ENCODE results near the gene PTEN. TPM values are rescaled to one million over a fixed set of nuclear protein-coding genes. Genes with fewer than 3 reads are reported as not detected.

Gene PTEN
- total RNA-seq, 2 experiments from 2014 or later: 91.3 to 93.9 TPM

DNA sequence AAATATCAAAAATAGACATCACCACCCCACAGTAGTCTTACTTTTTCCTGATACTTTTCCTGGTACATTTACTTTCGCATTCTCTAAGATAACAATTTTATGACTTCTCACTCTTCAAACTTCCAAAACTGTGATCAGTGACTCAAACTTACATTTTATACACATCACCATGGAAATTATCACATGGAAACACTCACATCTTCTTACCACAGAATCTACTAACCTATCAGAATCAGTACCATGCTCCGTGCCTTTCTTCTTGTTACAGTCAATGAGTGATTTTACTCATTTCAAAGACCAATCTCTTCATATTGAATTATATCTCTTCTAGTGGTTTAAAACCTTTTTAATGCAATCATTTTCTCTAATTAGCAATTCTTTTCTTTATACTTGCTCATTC, 120.3 kb downstream of the PTEN start:
- DNase-seq: no peak
- no peak overlapping the region for H3K27ac Mint-ChIP-seq
- H3K4me3 Mint-ChIP-seq: no peak overlapping the region
- H3K4me1 Mint-ChIP-seq: no peaks in the 10 kb centered on the region
- peaks cover 6% of the 10 kb centered on the region for H3K27me3 Mint-ChIP-seq
- H3K36me3 Mint-ChIP-seq (ENCODE audit: low read depth): no peaks in the 10 kb centered on the region
- peaks cover 9% of the 10 kb centered on the region for H3K9me3 Mint-ChIP-seq
- POLR2A ChIA-PET: no interaction called here
- CTCF ChIA-PET: no interaction called here

DNA sequence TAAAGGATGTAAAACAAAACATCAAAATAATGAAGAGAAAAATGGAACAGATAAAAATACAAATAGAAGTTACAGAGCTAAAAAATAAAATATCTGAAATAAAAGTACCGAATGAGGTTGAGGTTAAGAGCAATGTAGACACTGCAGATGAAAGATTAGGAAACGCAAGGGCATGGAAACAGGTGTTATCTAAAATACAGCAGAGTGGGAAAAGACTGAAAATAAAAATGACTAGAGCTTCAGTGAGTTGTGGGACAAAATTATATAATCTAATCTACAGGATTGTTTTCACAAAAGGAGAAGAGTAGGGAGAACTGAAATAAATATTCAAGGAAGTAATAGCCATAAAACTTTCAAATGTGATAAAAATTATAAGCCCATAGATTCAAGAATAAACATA, 123.8 kb downstream of the PTEN start:
- Mint-ChIP-seq H3K9me3 (peaks cover 9% of the 10 kb centered on the region), H3K4me3 (no peak overlapping the region), H3K36me3 (ENCODE audit: low read depth) (no peaks in the 10 kb centered on the region), H3K4me1 (no peaks in the 10 kb centered on the region), H3K27ac (no peak overlapping the region), H3K27me3 (peaks cover 6% of the 10 kb centered on the region)
- ChIA-PET CTCF (no interaction called here), POLR2A (no interaction called here)
- DNase-seq: no peak

DNA sequence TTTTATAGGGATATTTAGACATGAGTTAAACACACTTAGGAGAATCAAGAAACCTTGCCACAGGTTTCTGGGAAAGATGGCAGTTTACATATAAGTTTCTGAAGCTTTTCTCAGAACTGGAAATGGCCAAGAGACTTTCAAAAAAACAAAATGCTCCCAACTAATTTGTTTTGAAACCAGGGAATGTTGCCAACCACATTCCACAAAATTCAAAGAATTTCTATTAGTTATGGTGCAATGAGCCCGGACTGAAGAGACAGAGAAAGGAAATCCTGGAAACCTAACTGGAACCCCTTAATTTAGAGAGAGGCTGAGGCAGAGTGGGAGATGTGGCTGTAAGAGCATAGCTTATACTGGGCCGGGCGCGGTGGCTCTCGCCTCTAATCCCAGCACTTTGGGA, 128.5 kb downstream of the PTEN start:
- no peak for DNase-seq
- Mint-ChIP-seq H3K4me3 (no peak overlapping the region), H3K4me1 (peaks cover 10% of the 10 kb centered on the region), H3K27ac (no peak overlapping the region), H3K9me3 (peaks cover 4% of the 10 kb centered on the region), H3K36me3 (ENCODE audit: low read depth) (no peaks in the 10 kb centered on the region), H3K27me3 (peaks cover 2% of the 10 kb centered on the region)
- POLR2A ChIA-PET: no interaction called here
- CTCF ChIA-PET: interaction anchor here (1.6 kb wide), 1 partner anchor 18 kb away, joined by 3 read pairs; no protein-coding TSS in a partner anchor

DNA sequence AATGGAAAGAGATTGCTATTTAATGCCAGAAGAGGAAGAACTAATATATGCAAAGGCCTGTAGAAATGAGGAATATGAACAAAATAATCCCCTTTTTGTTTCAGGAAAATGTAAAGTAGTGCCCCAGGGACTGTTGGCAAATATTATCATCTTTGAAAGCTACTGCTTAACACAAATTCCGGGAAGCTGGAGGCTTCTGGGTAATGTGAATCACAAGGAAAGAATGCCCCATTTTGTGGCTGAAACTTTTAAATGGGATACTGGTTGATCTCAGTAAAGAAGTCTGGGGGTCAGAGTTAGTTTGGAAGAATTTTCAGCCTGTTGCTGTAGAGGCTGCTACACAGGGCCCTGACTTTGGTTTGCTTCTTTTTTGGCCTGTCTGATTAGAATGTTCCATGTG, 141.0 kb downstream of the PTEN start:
- Mint-ChIP-seq H3K4me3 (no peak overlapping the region), H3K9me3 (peaks cover 3% of the 10 kb centered on the region), H3K27me3 (no peaks in the 10 kb centered on the region), H3K4me1 (no peaks in the 10 kb centered on the region), H3K27ac (no peak overlapping the region), H3K36me3 (ENCODE audit: low read depth) (peaks cover 2% of the 10 kb centered on the region)
- POLR2A ChIA-PET: no interaction called here
- CTCF ChIA-PET: no interaction called here
- DNase-seq: no peak

DNA sequence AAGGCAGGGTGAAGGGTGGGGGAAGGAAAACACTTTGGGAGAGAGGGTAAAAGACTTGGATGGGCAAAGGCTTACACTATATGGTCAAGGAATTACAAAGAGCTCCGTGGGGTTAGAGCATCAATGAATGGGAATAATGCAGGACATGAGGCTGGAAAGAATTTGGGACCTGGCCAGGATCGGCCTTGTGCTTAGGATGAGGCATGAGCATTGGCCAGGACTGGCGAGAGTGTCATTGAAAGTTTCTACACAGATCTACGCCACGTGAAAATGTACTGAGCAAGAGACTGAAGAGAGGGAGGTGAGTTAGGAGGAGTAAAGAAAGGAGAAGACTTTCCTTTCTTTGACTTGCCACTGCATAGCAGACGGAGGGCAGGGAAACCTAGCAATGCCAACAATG, 142.8 kb downstream of the PTEN start:
- Mint-ChIP-seq H3K4me1 (no peaks in the 10 kb centered on the region), H3K9me3 (peaks cover 6% of the 10 kb centered on the region), H3K36me3 (ENCODE audit: low read depth) (peaks cover 2% of the 10 kb centered on the region), H3K27me3 (no peaks in the 10 kb centered on the region), H3K27ac (no peak overlapping the region), H3K4me3 (no peak overlapping the region)
- CTCF ChIA-PET: no interaction called here
- POLR2A ChIA-PET: no interaction called here
- DNase-seq: no peak

DNA sequence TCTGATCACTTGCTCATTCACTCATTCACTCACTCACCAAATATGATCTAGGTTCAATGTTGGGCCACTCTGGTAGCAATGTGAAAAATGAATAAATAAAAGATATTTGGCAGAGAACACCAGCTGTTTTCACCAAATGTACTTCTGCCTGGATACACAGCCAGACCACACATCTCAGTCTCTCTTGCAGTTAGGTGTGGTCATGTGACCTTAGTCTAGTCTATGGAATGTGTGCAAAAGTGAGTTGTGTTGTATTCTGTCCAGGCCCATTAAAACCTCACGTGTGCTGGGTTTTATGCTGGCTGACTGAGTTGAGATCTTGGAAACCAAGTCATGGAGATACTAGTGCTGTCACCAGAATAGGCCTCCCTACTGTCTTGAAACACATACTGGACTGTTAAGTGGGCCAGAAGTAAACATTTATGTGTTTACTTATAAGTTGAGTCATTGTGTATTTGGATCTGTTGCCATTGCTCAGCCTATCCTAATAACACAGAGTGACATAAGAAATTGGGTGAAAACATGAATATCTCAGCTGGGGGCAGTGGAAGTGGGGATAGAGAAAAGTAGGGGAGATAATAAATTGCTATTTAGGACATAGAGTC, 145.5 kb downstream of the PTEN start:
- CTCF ChIA-PET: interaction anchor here (0.9 to 1.1 kb wide), 2 partner anchors 13 to 18 kb away, joined by 3 read pairs; no protein-coding TSS in a partner anchor
- H3K4me3 Mint-ChIP-seq: no peak overlapping the region
- H3K4me1 Mint-ChIP-seq: no peaks in the 10 kb centered on the region

DNA sequence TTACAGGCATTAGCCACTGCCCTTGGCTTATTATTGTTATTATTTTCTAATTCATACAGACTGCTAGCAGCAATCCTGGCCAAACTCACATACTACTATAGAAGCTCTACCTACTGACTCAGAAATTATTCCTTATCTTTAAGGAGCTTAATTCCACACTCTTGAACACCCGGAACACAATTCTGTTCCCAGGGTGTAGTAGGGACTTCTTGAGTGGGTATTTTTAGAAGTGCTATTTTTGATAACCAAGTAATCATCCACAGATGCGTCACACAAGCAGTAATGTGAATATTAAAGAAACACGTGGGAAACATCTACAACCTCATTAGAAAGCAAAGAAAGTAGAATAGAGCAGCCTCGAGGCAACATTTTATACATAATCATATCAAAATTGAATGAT, 149.2 kb downstream of the PTEN start:
- ChIA-PET POLR2A (no interaction called here), CTCF (no interaction called here)
- no peak overlapping the region for H3K4me3 Mint-ChIP-seq
- H3K27ac Mint-ChIP-seq: no peak overlapping the region
- peaks cover 8% of the 10 kb centered on the region for H3K9me3 Mint-ChIP-seq
- no peaks in the 10 kb centered on the region for H3K4me1 Mint-ChIP-seq
- no peak for DNase-seq
- no peaks in the 10 kb centered on the region for H3K27me3 Mint-ChIP-seq
- H3K36me3 Mint-ChIP-seq (ENCODE audit: low read depth): no peaks in the 10 kb centered on the region

More for the DNA sequence above, 145.5 kb downstream of the PTEN start:
- Mint-ChIP-seq H3K27me3 (no peaks in the 10 kb centered on the region), H3K27ac (no peak overlapping the region), H3K36me3 (ENCODE audit: low read depth) (peaks cover 2% of the 10 kb centered on the region), H3K9me3 (peaks cover 11% of the 10 kb centered on the region)
- DNase-seq: no peak
- POLR2A ChIA-PET: no interaction called here

DNA sequence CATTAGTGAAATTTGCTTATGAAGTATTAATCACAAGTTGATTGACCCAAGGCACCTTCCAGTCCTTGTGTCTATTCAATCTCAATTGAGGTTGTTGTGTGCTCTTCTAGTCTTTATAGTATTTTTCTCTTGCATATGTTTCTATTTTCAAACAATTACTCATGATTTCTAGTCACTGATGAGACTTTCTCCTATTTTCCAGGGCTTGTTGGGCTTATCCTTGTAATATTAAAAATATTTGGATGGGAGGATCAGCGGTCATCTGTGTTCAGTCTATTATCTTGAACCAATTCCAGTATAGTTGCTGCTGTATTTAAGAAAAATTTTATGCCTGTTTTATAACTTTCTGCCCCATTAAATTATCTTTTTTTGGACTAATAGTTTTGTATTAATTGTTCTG, 154.4 kb downstream of the PTEN start:
- H3K27ac Mint-ChIP-seq: no peak overlapping the region
- CTCF ChIA-PET: no interaction called here
- POLR2A ChIA-PET: no interaction called here
- no peak for DNase-seq
- peaks cover 5% of the 10 kb centered on the region for H3K9me3 Mint-ChIP-seq
- no peaks in the 10 kb centered on the region for H3K27me3 Mint-ChIP-seq
- no peaks in the 10 kb centered on the region for H3K36me3 Mint-ChIP-seq (ENCODE audit: low read depth)
- H3K4me1 Mint-ChIP-seq: no peaks in the 10 kb centered on the region
- H3K4me3 Mint-ChIP-seq: no peak overlapping the region

DNA sequence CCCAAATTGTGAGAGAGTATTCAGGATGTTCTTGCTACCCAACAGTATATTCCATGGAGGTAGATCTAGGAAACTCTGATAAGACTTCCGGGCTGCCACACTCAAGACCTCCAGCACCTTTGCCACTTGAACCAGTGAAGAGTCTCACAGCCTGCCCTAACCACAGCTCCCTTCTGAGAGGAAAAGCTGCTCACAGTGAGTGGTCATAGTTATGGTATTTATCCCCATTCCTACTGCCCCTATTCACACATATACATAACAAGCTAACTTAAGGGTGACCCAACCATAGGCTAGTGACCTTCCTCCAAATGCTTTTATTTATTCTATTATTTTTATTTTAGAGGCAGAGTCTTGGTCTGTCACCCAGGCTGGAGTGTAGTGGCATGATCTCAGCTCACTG, 156.3 kb downstream of the PTEN start:
- no peak overlapping the region for H3K4me3 Mint-ChIP-seq
- POLR2A ChIA-PET: no interaction called here
- H3K36me3 Mint-ChIP-seq (ENCODE audit: low read depth): no peaks in the 10 kb centered on the region
- no peak overlapping the region for H3K27ac Mint-ChIP-seq
- H3K4me1 Mint-ChIP-seq: no peaks in the 10 kb centered on the region
- peaks cover 8% of the 10 kb centered on the region for H3K9me3 Mint-ChIP-seq
- DNase-seq: no peak
- no peaks in the 10 kb centered on the region for H3K27me3 Mint-ChIP-seq
- CTCF ChIA-PET: no interaction called here

Other genes starting within 250 kb of the PTEN start
- under 1 TPM in 1 of 2 experiments, not detected in 1; 0.08 TPM for gene PAPSS2, start 203.7 kb upstream of the PTEN start, total RNA-seq
- 10 to 100 TPM; 42.9 to 45.9 TPM for gene ATAD1, start 45.4 kb upstream of the PTEN start, total RNA-seq
- 1 to 10 TPM; 1.1 to 1.3 TPM for gene KLLN, start 92 bp upstream of the PTEN start, total RNA-seq